CD8-positive, alpha-beta memory T cell (primary cell): ENCODE data around the gene ERGIC2. TPM values are rescaled to one million over a fixed set of nuclear protein-coding genes. Genes with fewer than 3 reads are reported as not detected.
"Not testable (repeated sequence)": the region's sequence is repeated elsewhere in the genome, so short reads cannot be mapped to it uniquely, and the experiment has no call there.

Source experiments
- CTCF ChIA-PET: fragments of 350-600 bp; sonication (Branson Sonifier 250); formaldehyde crosslinking; loops from one replicate; lab custom pipeline; 2021; ENCODE audit warnings: antibody characterized with exemption; lab: Charles Lee
- POLR2A ChIA-PET: fragments of 350-600 bp; sonication (Branson Sonifier 250); formaldehyde crosslinking; loops from one replicate; lab custom pipeline; 2021; ENCODE audit warnings: antibody characterized with exemption; lab: Charles Lee
- DNase-seq, 5 donors: peaks; one replicate each; pipeline versions ENCODE4 v3.0.0 to v3.0.0-alpha.2; 2020 to 2022; ENCODE audit warnings: mixed read lengths in 1 of 5
- H3K27ac ChIP-seq: one replicate; pipeline ENCODE4 v1.7.0; 2013; ENCODE audit warnings: low read depth, mild to moderate bottlenecking, low read length, moderate library complexity
- H3K27me3 ChIP-seq: 2 replicates; pipeline ENCODE4 v1.7.0; 2013; ENCODE audit warnings: low read length, mild to moderate bottlenecking; ENCODE audit not compliant: insufficient read depth, poor library complexity, severe bottlenecking
- H3K36me3 ChIP-seq: 2 replicates; pipeline ENCODE4 v1.7.0; 2013; ENCODE audit warnings: mild to moderate bottlenecking, low read length, moderate library complexity; ENCODE audit not compliant: insufficient read depth
- H3K4me1 ChIP-seq: 2 replicates; pipeline ENCODE4 v1.7.0; 2013; ENCODE audit warnings: mild to moderate bottlenecking, low read length, moderate library complexity; ENCODE audit not compliant: insufficient read depth
- H3K4me3 ChIP-seq: 2 replicates; pipeline ENCODE4 v1.7.0; 2013; ENCODE audit warnings: mild to moderate bottlenecking, low read length
- H3K9me3 ChIP-seq: 2 replicates; pipeline ENCODE4 v1.7.0; 2013; ENCODE audit warnings: mild to moderate bottlenecking, low read length
- H3K27ac Mint-ChIP-seq, 8 donors: one replicate each; pipeline ENCODE4 v1.8.0; 2020 to 2021; ENCODE audit warnings: mixed read lengths in 8 of 8, mild to moderate bottlenecking in 6 of 8, inconsistent platforms in 3 of 8, moderate library complexity in 3 of 8
- H3K27me3 Mint-ChIP-seq, 2 donors: one replicate each; pipeline ENCODE4 v1.8.0; 2020 to 2021; ENCODE audit warnings: mixed read lengths in 2 of 2, mild to moderate bottlenecking in 1 of 2, moderate library complexity in 1 of 2
- H3K36me3 Mint-ChIP-seq, 3 donors: one replicate each; pipeline ENCODE4 v1.8.0; 2020 to 2021; ENCODE audit warnings: mixed read lengths in 3 of 3, inconsistent platforms in 1 of 3, mild to moderate bottlenecking in 1 of 3
- H3K4me1 Mint-ChIP-seq, 3 donors: one replicate each; pipeline ENCODE4 v1.8.0; 2020 to 2021; ENCODE audit warnings: mixed read lengths in 3 of 3, inconsistent platforms in 1 of 3, mild to moderate bottlenecking in 1 of 3
- H3K4me3 Mint-ChIP-seq, 7 donors: one replicate each; pipeline ENCODE4 v1.8.0; 2020 to 2021; ENCODE audit warnings: mixed read lengths in 7 of 7, mild to moderate bottlenecking in 6 of 7, moderate library complexity in 4 of 7, inconsistent platforms in 2 of 7
- H3K9me3 Mint-ChIP-seq, 5 donors: one replicate each; pipeline ENCODE4 v1.8.0; 2020 to 2022; ENCODE audit warnings: mixed read lengths in 5 of 5, mild to moderate bottlenecking in 3 of 5, moderate library complexity in 2 of 5, inconsistent platforms in 1 of 5
- polyA plus RNA-seq: library from polyadenylated mRNA; unstranded; fragments of 300-500 nt; fragmentation: Illumina TruSeq; gene quantifications from one replicate; pipeline ENCODE4 v1.2.3, GENCODE V29; 2021
- total RNA-seq, 2 experiments: library from RNA; stranded (reverse); gene quantifications; one replicate each; pipeline ENCODE4 v1.2.3, GENCODE V29; 2021

Gene ERGIC2
- total and polyA plus RNA-seq, 3 experiments from 2014 or later, result 116 to 130 (median 127) TPM

DNA sequence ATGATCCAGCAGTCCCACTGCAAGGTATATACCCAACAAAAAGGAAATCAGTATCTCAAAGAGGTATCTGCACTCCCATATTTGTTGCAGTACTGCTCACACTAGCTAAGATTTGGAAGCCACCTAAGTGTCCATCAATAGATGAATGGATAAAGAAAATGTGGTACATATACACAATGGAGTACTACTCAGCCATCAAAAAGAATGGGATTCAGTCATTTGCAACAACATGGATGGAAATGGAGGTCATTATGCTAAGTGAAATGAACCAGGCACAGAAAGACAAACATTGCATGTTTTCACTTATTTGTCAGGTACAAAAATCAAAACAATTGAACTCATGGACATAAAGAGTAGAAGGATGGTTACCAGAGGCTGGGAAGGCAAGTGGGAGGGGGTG lies 90.5 kb downstream of the ERGIC2 start:
- H3K9me3 ChIP-seq, H3K4me3 ChIP-seq, H3K27me3 Mint-ChIP-seq, H3K36me3 ChIP-seq, POLR2A ChIA-PET, CTCF ChIA-PET, H3K4me1 ChIP-seq, H3K27ac Mint-ChIP-seq, H3K4me3 Mint-ChIP-seq, H3K27ac ChIP-seq, H3K27me3 ChIP-seq, H3K4me1 Mint-ChIP-seq, H3K9me3 Mint-ChIP-seq, DNase-seq: not testable (repeated sequence)
- H3K36me3 Mint-ChIP-seq, result peaks cover 0 to 15% (median 12%) of the 10 kb centered on the region in 3 donors

DNA sequence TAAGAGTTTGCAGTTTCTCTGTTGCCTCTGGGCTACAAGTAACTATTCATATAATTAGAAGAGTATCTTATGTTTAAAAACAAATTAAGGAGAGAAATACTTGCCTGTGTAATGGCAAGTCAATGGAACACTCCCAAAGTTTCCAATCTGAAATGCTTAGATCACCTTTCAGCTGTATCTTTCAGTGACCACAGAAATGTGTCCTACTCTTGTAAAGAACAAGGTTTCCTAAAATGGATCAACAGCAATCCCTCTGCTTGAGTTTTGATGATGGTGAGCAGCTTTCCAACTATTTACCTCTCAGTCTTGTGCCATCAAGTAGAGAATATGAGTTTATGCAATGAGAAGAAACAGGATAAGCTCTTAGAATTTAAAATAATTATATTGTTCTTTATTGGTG lies 92.9 kb downstream of the ERGIC2 start:
- Mint-ChIP-seq H3K27ac (no peak overlapping the region), H3K36me3 (peaks cover 0 to 15% (median 12%) of the 10 kb centered on the region in 3 donors), H3K27me3 (no peaks in the 10 kb centered on the region)

GRCh38 chr12:29287622-29288021 lies 93.3 kb downstream of the ERGIC2 start:
- Mint-ChIP-seq H3K4me1 (no peaks in the 10 kb centered on the region), H3K27ac (no peak overlapping the region), H3K27me3 (no peaks in the 10 kb centered on the region), H3K9me3 (no peaks in the 10 kb centered on the region), H3K4me3 (no peak overlapping the region), H3K36me3 (peaks cover 0 to 15% (median 12%) of the 10 kb centered on the region in 3 donors)
- ChIA-PET CTCF (no interaction called here), POLR2A (no interaction called here)
- H3K27me3 ChIP-seq, result no peaks in the 10 kb centered on the region
- no peaks in the 10 kb centered on the region for H3K4me1 ChIP-seq
- DNase-seq, result no peak
- H3K27ac ChIP-seq, result no peak overlapping the region
- H3K4me3 ChIP-seq, result no peak overlapping the region
- H3K9me3 ChIP-seq, result no peaks in the 10 kb centered on the region
- no peaks in the 10 kb centered on the region for H3K36me3 ChIP-seq

More for the DNA sequence above, 92.9 kb downstream of the ERGIC2 start:
- Histone ChIP-seq H3K4me1 (no peaks in the 10 kb centered on the region), H3K9me3 (no peaks in the 10 kb centered on the region), H3K27me3 (no peaks in the 10 kb centered on the region), H3K36me3 (no peaks in the 10 kb centered on the region), H3K4me3 (no peak overlapping the region), H3K27ac (no peak overlapping the region)
- no peak for DNase-seq
- no peaks in the 10 kb centered on the region for H3K4me1 Mint-ChIP-seq
- POLR2A ChIA-PET, result no interaction called here
- no peak overlapping the region for H3K4me3 Mint-ChIP-seq
- CTCF ChIA-PET, result no interaction called here
- no peaks in the 10 kb centered on the region for H3K9me3 Mint-ChIP-seq

Other genes with a start within 250 kb of the ERGIC2 start
- gene FAR2, start 231.9 kb downstream of the ERGIC2 start, total RNA-seq, result 1 to 10 TPM; 3.7 to 7.0 TPM
- gene FAR2, start 231.9 kb downstream of the ERGIC2 start, polyA plus RNA-seq, result 4.0 TPM
- not detected for gene OVCH1, start 116.5 kb upstream of the ERGIC2 start, total RNA-seq
- not detected for gene OVCH1, start 116.5 kb upstream of the ERGIC2 start, polyA plus RNA-seq